ENCODE results near the gene CCDC88C.

- TF ChIP-seq, protein P1, sequence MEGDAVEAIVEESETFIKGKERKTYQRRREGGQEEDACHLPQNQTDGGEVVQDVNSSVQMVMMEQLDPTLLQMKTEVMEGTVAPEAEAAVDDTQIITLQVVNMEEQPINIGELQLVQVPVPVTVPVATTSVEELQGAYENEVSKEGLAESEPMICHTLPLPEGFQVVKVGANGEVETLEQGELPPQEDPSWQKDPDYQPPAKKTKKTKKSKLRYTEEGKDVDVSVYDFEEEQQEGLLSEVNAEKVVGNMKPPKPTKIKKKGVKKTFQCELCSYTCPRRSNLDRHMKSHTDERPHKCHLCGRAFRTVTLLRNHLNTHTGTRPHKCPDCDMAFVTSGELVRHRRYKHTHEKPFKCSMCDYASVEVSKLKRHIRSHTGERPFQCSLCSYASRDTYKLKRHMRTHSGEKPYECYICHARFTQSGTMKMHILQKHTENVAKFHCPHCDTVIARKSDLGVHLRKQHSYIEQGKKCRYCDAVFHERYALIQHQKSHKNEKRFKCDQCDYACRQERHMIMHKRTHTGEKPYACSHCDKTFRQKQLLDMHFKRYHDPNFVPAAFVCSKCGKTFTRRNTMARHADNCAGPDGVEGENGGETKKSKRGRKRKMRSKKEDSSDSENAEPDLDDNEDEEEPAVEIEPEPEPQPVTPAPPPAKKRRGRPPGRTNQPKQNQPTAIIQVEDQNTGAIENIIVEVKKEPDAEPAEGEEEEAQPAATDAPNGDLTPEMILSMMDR (IDR thresholded peaks at IDR 0.05), result no peak
- TF ChIP-seq POLR2A (IDR thresholded peaks at IDR 0.05), result no peak
Observed at GRCh38 chr14:91332986-91333649, 84.5 kb downstream of the CCDC88C start.
